ENCODE data around the gene KCNK3.
"Not testable (repeated sequence)": the region's sequence is repeated elsewhere in the genome, so short reads cannot be mapped to it uniquely, and the experiment has no call there.

The KCNK3 gene

DNA sequence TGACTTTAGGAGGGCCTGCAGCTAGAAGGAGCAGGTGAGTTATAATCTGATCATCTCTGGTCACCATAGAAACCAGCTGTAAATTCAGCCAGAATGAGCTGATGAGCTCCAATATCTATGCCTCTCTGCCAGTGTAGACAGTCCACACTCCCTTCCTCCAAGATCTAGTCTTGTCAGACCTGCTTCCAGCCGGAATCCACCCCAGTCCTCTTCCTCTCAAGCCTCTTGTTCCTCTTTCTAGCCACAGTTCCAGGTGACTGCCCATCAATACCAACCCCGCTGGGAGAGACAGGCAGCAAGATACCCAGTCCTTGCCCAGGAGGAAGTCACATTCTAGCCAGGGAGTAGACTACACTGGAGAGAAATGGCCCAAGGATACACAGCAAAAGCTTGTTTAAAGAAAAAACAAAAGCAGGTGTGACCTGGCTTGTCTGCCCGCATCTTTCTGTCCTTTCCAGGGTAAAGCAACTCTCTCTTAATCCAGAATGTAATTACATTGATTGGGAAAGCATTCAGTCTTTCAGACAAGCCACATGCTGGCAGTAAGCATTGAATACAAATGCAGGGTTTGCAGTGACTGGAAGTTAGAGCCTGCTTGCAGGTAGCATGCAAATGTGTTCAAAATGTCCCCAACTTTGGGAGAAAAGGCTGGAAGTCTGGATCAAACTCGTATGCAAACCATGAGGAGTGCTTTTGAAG lies 62.6 kb downstream of the KCNK3 start:
- TF ChIP-seq, protein P1, sequence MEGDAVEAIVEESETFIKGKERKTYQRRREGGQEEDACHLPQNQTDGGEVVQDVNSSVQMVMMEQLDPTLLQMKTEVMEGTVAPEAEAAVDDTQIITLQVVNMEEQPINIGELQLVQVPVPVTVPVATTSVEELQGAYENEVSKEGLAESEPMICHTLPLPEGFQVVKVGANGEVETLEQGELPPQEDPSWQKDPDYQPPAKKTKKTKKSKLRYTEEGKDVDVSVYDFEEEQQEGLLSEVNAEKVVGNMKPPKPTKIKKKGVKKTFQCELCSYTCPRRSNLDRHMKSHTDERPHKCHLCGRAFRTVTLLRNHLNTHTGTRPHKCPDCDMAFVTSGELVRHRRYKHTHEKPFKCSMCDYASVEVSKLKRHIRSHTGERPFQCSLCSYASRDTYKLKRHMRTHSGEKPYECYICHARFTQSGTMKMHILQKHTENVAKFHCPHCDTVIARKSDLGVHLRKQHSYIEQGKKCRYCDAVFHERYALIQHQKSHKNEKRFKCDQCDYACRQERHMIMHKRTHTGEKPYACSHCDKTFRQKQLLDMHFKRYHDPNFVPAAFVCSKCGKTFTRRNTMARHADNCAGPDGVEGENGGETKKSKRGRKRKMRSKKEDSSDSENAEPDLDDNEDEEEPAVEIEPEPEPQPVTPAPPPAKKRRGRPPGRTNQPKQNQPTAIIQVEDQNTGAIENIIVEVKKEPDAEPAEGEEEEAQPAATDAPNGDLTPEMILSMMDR (IDR thresholded peaks at IDR 0.05; ENCODE audit: borderline replicate concordance, control extremely low read depth, extremely low read depth, insufficient read depth, missing control alignments) = no peak
- DNase-seq (ENCODE audit: low spot score) = no peak
- in situ Hi-C loops (cut with MboI; ENCODE audit: low sequenced_read_pairs, unreplicated experiment) = no loop called here

DNA sequence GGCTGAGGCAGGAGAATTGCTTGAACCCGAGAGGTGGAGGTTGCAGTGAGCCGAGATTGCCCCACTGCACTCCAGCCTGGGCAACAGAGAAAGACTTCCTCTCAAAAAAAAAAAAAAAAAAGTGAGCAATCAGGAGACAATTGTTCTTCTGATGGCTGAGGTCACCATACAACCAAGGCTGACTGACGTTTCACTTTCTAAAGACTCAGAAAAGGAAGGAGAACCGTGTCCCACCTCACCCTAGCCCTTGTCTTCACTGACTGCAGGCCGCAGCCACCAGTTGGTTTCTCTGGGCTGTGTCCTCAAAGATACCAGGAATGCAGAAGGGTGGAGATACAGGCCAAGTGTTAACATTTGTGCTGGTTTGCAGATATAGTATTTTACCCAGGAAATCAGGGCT lies 63.8 kb downstream of the KCNK3 start:
- in situ Hi-C loops (cut with MboI; ENCODE audit: low sequenced_read_pairs, unreplicated experiment) = no loop called here
- DNase-seq (ENCODE audit: low spot score) = no peak
- TF ChIP-seq, protein P1 (IDR thresholded peaks at IDR 0.05; ENCODE audit: borderline replicate concordance, control extremely low read depth, extremely low read depth, insufficient read depth, missing control alignments) = no peak

DNA sequence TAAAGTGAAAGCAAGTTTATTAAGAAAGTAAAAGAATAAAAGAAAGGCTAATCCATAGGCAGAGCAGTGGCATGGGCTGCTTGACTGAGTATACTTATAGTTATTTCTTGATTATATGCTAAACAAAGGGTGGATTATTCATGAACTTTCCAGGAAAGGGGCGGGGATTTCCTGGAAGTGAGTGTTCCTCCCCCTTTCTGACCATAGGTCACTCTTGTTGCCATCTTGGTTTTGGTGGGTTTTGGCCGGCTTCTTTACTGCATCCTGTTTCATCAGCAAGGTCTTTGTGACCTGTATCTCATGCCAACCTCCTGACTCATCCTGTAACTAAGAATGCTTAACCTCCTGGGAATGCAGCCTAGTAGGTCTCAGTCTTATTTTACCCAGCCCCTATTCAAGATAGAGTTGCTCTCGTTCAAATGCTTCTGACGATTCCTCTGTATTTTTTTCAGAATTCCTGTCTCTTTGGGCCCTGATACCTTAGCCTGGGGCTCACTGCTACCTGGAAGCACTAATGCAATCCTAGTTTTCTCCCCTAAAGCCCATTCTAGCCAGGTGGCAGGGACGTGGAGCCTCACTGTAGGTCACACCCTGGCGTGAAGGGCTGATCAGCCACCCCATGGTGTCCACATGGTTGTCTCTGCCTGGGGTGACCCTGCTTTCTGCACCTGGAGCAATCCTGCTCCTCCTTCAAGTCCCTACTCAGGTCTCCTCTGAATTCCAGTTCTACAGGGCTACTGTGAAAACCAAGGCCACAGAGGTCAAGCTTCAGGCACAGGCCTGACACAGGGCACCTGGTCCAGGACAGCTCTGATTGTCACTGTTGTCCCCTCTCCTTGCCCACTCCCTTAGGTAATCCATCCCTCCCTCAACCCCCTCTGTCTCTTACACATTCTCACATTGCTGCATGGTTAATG lies 65.6 kb downstream of the KCNK3 start:
- TF ChIP-seq, protein P1 (IDR thresholded peaks at IDR 0.05; ENCODE audit: borderline replicate concordance, control extremely low read depth, extremely low read depth, insufficient read depth, missing control alignments) = no peak
- in situ Hi-C loops (cut with MboI; ENCODE audit: low sequenced_read_pairs, unreplicated experiment) = no loop called here
- DNase-seq (ENCODE audit: low spot score) = no peak

DNA sequence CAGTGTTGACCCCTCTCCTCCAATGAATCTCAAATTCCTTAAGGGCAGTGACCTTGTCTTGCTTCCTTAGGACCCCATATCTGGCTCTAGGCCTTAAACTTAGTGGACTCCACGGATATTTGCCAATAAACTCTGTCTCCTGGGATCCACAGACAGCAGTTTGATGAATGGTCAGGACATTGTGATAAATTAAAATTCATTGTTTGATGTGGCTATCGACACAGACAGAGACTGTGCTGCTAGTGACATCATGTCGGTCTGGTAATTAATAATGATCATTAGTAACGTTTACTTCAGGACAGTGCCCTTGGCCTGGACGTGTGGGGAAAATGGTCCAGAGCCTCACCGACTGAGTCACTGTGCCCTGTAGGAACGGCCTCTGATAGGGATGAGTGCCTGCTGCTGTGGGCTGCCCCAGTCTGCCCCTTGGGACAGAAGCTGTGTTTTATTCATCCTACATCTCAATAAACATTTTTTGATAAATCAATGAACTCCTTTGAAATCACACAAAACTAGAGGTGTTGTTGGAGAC lies 66.3 kb downstream of the KCNK3 start:
- TF ChIP-seq, protein P1 (IDR thresholded peaks at IDR 0.05; ENCODE audit: borderline replicate concordance, control extremely low read depth, extremely low read depth, insufficient read depth, missing control alignments) = no peak
- DNase-seq (ENCODE audit: low spot score) = no peak
- in situ Hi-C loops (cut with MboI; ENCODE audit: low sequenced_read_pairs, unreplicated experiment) = no loop called here

DNA sequence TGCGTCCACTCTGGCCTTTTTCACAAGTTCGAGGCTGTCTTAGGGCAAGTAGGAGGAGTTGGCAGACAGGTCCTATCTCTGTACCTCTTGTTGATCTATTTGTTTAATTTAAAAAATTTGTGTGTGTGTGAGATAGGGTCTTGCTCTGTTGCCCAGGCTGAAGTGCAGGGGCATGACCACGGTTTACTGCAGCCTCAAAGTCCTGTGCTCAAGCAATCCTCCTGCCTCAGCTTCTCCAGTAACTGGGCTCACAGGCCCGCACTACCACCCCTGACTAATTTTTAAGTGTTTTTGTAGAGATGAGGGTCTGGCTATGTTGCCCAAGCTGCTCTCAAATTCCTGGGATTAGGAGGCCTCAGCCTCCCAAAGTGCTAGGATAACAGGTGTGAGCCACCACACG lies 67.3 kb downstream of the KCNK3 start:
- in situ Hi-C loops (cut with MboI; ENCODE audit: low sequenced_read_pairs, unreplicated experiment) = no loop called here
- DNase-seq (ENCODE audit: low spot score) = no peak
- TF ChIP-seq, protein P1 (IDR thresholded peaks at IDR 0.05; ENCODE audit: borderline replicate concordance, control extremely low read depth, extremely low read depth, insufficient read depth, missing control alignments) = no peak

DNA sequence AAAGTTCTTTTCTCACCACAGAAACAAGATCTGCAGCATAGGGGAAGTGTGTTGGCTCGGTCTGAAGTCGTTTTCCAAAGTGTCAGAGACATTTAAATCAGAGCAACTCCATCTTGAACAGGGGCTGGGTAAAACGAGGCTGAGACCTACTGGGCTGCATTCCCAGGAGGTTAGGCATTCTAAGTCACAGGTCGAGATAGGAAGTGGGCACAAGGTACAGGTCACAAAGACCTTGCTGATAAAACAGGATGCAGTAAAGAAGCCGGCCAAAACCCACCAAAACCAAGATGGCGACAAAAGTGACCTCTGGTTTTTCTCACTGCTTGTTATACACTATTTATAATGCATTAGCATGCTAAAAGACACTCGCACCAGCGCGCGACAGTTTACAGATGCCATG lies 68.5 kb downstream of the KCNK3 start:
- DNase-seq (ENCODE audit: low spot score); in situ Hi-C loops (cut with MboI; ENCODE audit: low sequenced_read_pairs, unreplicated experiment): not testable (repeated sequence)

DNA sequence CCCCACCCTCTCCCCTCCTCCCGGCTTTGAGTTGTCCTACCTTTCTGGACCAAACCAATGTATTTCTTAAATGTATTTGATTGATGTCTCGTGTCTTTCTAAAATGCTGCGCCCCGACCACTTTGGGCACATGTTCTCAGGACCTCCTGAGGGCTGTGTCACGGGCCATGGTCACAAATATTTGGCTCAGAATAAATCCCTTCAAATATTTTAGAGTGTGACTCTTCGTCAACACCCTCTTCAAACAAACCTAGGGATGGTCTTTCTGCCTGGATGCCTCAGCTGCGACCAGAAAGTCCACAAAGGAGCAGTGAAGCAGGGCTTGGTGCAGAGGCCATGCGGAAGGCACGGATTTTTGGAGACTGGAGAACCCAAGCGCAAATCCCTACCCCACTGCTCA lies 70.5 kb downstream of the KCNK3 start:
- in situ Hi-C loops (cut with MboI; ENCODE audit: low sequenced_read_pairs, unreplicated experiment) = no loop called here
- TF ChIP-seq, protein P1 (IDR thresholded peaks at IDR 0.05; ENCODE audit: borderline replicate concordance, control extremely low read depth, extremely low read depth, insufficient read depth, missing control alignments) = no peak

More for the DNA sequence above, 70.5 kb downstream of the KCNK3 start:
- DNase-seq (ENCODE audit: low spot score) = no peak
